Hepatocyte (in vitro differentiated cells): Measurements from ENCODE around the gene PPP1CA.

Source experiments
- CTCF ChIP-seq: fragments of 200-600 bp; sonication (generic); IDR thresholded peaks from 2 replicates; pipeline ENCODE4 v1.5.1; 2016; ENCODE audit warnings: antibody characterized with exemption, mild to moderate bottlenecking; ENCODE audit not compliant: poor library complexity
- EZH2phosphoT487 ChIP-seq: fragments of 200-600 bp; sonication (generic); IDR thresholded peaks from one replicate; pipeline ENCODE4 v1.6.1; 2018; ENCODE audit warnings: antibody characterized with exemption, mild to moderate bottlenecking, low read depth, moderate library complexity; ENCODE audit not compliant: unreplicated experiment, severe bottlenecking

GRCh38 chr11:67370351-67371076 is 31.1 kb downstream of the PPP1CA start:
- TF ChIP-seq EZH2phosphoT487 (no peak), CTCF (no peak)
